Sigmoid colon (tissue), 7 donors: ENCODE measurements around the gene PRKCQ. TPM values are rescaled to one million over a fixed set of nuclear protein-coding genes. Genes with fewer than 3 reads are reported as not detected.

Source experiments
- DNase-seq: peaks from one replicate; pipeline ENCODE4 v3.0.0-alpha.2; 2019
- H3K27ac ChIP-seq, 4 donors: fragments of 200-600 bp; sonication (generic); one replicate each; pipeline ENCODE4 v1.5.1; 2016 to 2019; ENCODE audit warnings: mild to moderate bottlenecking in 1 of 4
- H3K27me3 ChIP-seq, 3 donors: fragments of 200-600 bp; sonication (generic); one replicate each; pipeline ENCODE4 v1.5.1; 2019; ENCODE audit warnings: mild to moderate bottlenecking in 1 of 3
- H3K36me3 ChIP-seq, 4 donors: fragments of 200-600 bp; sonication (generic); one replicate each; pipeline ENCODE4 v1.5.1; 2016 to 2019
- H3K4me1 ChIP-seq, 4 donors: fragments of 200-600 bp; sonication (generic); one replicate each; pipeline ENCODE4 v1.5.1; 2017 to 2019
- H3K4me3 ChIP-seq, 4 donors: fragments of 200-600 bp; sonication (generic); one replicate each; pipeline ENCODE4 v1.5.1; 2017 to 2019; ENCODE audit warnings: mild to moderate bottlenecking in 2 of 4, moderate library complexity in 1 of 4
- H3K9me3 ChIP-seq, 4 donors: fragments of 200-600 bp in 3 of 4; sonication (generic) in 3 of 4; one replicate each; pipeline versions ENCODE4 v1.5.1 to v1.6.1; 2013 to 2019
- CTCF ChIP-seq, 4 experiments: fragments of 450-650 bp in 3 of 4; fragments of 200-600 bp in 1 of 4; IDR thresholded peaks; one replicate each; pipeline ENCODE4 v1.5.1; 2016 to 2019; ENCODE audit warnings: antibody characterized with exemption in 4 of 4, mild to moderate bottlenecking in 3 of 4, moderate library complexity in 2 of 4
- EP300 ChIP-seq, 4 donors: sonication (generic); formaldehyde crosslinking; IDR thresholded peaks; one replicate each; pipeline ENCODE4 v1.6.1; 2017; ENCODE audit warnings: antibody characterized with exemption in 4 of 4
- POLR2A ChIP-seq, 2 donors: fragments of 450-650 bp; IDR thresholded peaks; one replicate each; pipeline ENCODE4 v1.6.1; 2016; ENCODE audit warnings: antibody characterized with exemption in 2 of 2, mild to moderate bottlenecking in 2 of 2, moderate library complexity in 2 of 2
- POLR2AphosphoS5 ChIP-seq, 4 donors: sonication (generic); formaldehyde crosslinking; IDR thresholded peaks; one replicate each; pipeline ENCODE4 v1.6.1; 2017; ENCODE audit warnings: antibody characterized with exemption in 4 of 4
- WGBS, 2 donors: extraction: QIAGEN DNeasy Blood & Tissue Kit; methylation state at CpG; one replicate each; pipeline ENCODE4 v1.1.7; 2013; 5-methylcytosine and 5-hydroxymethylcytosine counted together
- intact Hi-C: fragments of 100-400 bp; cut with DNase I; formaldehyde crosslinking; loops from one replicate; pipeline ENCODE4 v1.15.1; 2023
- polyA plus RNA-seq, 3 donors: library from polyadenylated mRNA; stranded (reverse); fragments of 200-250 nt; gene quantifications; one replicate each; pipeline ENCODE4 v1.2.3, GENCODE V29; 2013
- total RNA-seq, 4 donors: library from RNA; depleted of rRNA; stranded (reverse); fragments of >200 nt; gene quantifications; one replicate each; pipeline ENCODE4 v1.1.0, GENCODE V29; 2016
- donor health status: healthy with polysubstance abuse.
- donor health status: Bipolar disorder and iron deficiency.
- donor health status: healthy.

PRKCQ gene
- total and polyA plus RNA-seq, 7 donors = 0.23 to 3.0 (median 0.81) TPM

GRCh38 chr10:6498771-6499170 is 81.3 kb downstream of the PRKCQ start:
- DNase-seq = no peak
- Histone ChIP-seq H3K27ac (no peak overlapping the region), H3K27me3 (no peaks in the 10 kb centered on the region), H3K36me3 (no peaks in the 10 kb centered on the region), H3K4me3 (no peak overlapping the region), H3K9me3 (no peaks in the 10 kb centered on the region), H3K4me1 (no peaks in the 10 kb centered on the region)
- intact Hi-C loops = no loop called here
- TF ChIP-seq EP300 (IDR thresholded peaks at IDR 0.05) (no peak), CTCF (IDR thresholded peaks at IDR 0.05) (no peak), POLR2AphosphoS5 (IDR thresholded peaks at IDR 0.05) (no peak), POLR2A (IDR thresholded peaks at IDR 0.05) (no peak)
- 66 to 94% methylated on average over 2 of the region's 2 CpGs for WGBS, 2 donors

GRCh38 chr10:6497620-6498019 is 82.5 kb downstream of the PRKCQ start:
- intact Hi-C loops = no loop called here

DNA sequence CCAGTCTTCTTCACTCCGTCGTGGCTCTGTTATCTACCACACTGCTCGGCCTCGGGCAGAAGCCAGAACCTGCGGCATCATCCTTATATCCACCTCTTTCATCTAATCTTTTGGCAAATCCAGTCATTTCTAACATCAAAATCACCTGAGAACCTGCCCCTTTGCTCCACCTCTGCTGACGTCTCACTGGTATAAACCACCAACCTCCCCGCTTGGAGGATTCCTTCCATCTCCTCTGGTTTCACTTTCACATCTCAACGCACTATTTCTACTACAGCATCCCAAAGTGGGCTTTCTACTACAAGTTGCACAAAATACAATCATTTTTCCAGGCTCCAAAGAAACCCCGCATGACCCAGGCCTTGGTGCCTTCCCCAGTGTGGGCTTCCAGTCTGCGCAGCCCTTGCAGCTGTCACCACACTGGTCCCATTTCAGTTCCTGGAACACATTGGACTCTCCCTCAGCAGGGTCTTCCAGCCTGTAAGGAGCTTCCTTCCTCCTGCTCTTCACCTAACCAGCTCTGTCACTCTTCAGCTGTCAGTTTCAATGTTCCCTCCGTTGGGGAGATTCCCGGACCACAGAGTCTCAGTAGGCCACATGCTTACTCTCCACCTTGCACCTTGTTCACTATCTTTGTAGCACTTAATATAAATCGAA is 85.0 kb downstream of the PRKCQ start:
- H3K4me1 ChIP-seq = no peaks in the 10 kb centered on the region
- H3K4me3 ChIP-seq = no peak overlapping the region
- TF ChIP-seq POLR2AphosphoS5 (IDR thresholded peaks at IDR 0.05) (no peak), EP300 (IDR thresholded peaks at IDR 0.05) (no peak), CTCF (IDR thresholded peaks at IDR 0.05) (no peak), POLR2A (IDR thresholded peaks at IDR 0.05) (no peak)
- no peak overlapping the region for H3K27ac ChIP-seq
- intact Hi-C loops = no loop called here
- no peaks in the 10 kb centered on the region for H3K36me3 ChIP-seq
- no peak for DNase-seq
- WGBS, 2 donors = 72 to 88% methylated on average over 13 of the region's 13 CpGs
- no peaks in the 10 kb centered on the region for H3K9me3 ChIP-seq
- no peaks in the 10 kb centered on the region for H3K27me3 ChIP-seq

More at GRCh38 chr10:6497620-6498019, 82.5 kb downstream of the PRKCQ start:
- DNase-seq = no peak
- H3K4me3 ChIP-seq = no peak overlapping the region
- no peaks in the 10 kb centered on the region for H3K36me3 ChIP-seq
- H3K27me3 ChIP-seq = no peaks in the 10 kb centered on the region
- no peak overlapping the region for H3K27ac ChIP-seq
- no peaks in the 10 kb centered on the region for H3K4me1 ChIP-seq
- H3K9me3 ChIP-seq = no peaks in the 10 kb centered on the region
- WGBS, 2 donors = 81 to 95% methylated on average over 4 of the region's 4 CpGs
- TF ChIP-seq EP300 (IDR thresholded peaks at IDR 0.05) (no peak), CTCF (IDR thresholded peaks at IDR 0.05) (no peak)

DNA sequence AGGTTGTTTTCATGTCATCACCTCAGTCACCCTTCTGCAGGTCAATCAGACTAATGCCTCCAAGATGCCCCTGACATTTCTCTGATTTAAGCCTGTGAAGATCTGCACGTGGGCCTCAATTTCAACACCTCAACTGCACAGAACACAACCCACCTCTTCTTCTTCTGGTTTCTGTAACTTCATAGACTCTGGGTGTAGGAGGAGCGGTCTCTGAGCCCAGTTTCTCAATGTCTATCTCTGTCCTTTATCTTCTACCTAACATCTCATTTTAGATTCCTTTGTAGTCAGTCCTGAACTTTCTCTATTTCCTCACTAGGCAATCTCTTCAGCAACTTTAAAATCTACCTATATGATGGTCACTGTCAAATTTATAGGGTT is 85.6 kb downstream of the PRKCQ start:
- intact Hi-C loops = no loop called here
- no peak overlapping the region for H3K4me3 ChIP-seq
- no peaks in the 10 kb centered on the region for H3K9me3 ChIP-seq
- no peaks in the 10 kb centered on the region for H3K36me3 ChIP-seq
- H3K4me1 ChIP-seq = no peaks in the 10 kb centered on the region
- TF ChIP-seq POLR2AphosphoS5 (IDR thresholded peaks at IDR 0.05) (no peak), EP300 (IDR thresholded peaks at IDR 0.05) (no peak), CTCF (IDR thresholded peaks at IDR 0.05) (no peak), POLR2A (IDR thresholded peaks at IDR 0.05) (no peak)
- no peak overlapping the region for H3K27ac ChIP-seq
- WGBS, 2 donors = 81% methylated on average over 2 of the region's 2 CpGs
- no peaks in the 10 kb centered on the region for H3K27me3 ChIP-seq
- no peak for DNase-seq
